Rectal smooth muscle tissue (tissue), 1 donor: ENCODE results near the gene YPEL5.

Source experiments
- H3K27ac ChIP-seq: one replicate; pipeline ENCODE4 v1.7.0; 2013; ENCODE audit warnings: low read depth, low read length, inconsistent platforms
- H3K27me3 ChIP-seq: one replicate; pipeline ENCODE4 v1.7.0; 2013; ENCODE audit warnings: low read length; ENCODE audit not compliant: control insufficient read depth, insufficient read depth
- H3K36me3 ChIP-seq: one replicate; pipeline ENCODE4 v1.7.0; 2013; ENCODE audit warnings: low read length; ENCODE audit not compliant: control insufficient read depth, insufficient read depth
- H3K4me1 ChIP-seq: one replicate; pipeline ENCODE4 v1.7.0; 2013; ENCODE audit warnings: low read length; ENCODE audit not compliant: control insufficient read depth, insufficient read depth
- H3K4me3 ChIP-seq: one replicate; pipeline ENCODE4 v1.7.0; 2013; ENCODE audit warnings: low read length
- H3K9ac ChIP-seq: one replicate; pipeline ENCODE4 v1.7.0; 2013; ENCODE audit warnings: low read length

The YPEL5 gene

DNA sequence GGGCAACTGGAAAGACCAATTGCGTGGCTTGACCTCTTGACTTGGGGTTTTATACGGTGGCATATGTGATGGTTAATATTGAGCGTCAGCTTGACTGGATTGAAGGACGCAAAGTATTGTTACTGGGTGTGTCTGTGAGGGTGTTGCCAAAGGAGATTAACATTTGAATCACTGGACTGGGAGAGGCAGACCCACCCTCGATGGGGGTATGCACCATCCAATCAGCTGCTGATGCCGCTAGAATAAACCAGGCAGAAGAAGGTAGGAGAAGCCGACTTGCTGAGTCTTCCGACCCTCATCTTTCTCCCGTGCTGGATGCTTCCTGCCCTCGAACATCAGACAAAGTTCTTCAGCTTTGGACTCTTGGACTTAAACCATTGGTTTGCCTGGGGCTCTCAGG is 34.2 kb upstream of the YPEL5 start:
- Histone ChIP-seq H3K27me3 (no peaks in the 10 kb centered on the region), H3K4me3 (no peak overlapping the region), H3K27ac (no peak overlapping the region), H3K9ac (no peak overlapping the region), H3K4me1 (no peaks in the 10 kb centered on the region), H3K36me3 (no peaks in the 10 kb centered on the region)

DNA sequence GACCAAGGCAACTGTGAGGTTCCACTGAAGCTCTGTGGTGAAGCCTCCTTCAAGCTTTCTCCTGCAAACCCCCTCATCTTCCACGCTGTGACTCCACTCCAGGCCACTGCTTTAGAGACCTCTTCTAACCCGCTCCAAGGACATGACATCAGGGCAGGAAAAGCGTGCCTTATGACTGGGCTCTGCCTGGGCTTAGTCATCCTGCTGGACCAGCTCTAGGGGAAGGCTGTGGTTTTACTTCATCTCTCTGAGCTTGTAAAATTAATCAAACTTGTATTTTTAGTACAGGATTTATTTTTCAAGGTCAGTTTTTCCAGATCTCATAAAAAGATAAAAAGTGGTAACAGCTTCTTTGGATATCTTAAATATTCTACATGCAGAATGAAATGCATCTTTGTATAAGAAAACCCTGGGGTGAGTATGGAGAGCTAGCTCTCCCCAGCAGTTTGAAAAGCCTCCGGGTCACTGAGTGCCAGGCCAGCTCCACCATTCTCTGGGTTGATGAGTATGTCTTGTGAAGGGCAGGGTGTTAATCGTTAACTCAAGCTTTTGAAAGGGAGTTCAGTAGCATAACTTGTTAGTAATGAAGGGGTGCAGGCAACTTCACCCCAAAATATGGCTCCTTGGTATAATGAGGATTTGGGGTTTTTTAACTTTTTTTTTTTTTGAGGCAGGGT is 33.1 kb upstream of the YPEL5 start:
- Histone ChIP-seq H3K4me3 (no peak overlapping the region), H3K9ac (no peak overlapping the region), H3K36me3 (no peaks in the 10 kb centered on the region), H3K4me1 (no peaks in the 10 kb centered on the region), H3K27me3 (no peaks in the 10 kb centered on the region), H3K27ac (no peak overlapping the region)

DNA sequence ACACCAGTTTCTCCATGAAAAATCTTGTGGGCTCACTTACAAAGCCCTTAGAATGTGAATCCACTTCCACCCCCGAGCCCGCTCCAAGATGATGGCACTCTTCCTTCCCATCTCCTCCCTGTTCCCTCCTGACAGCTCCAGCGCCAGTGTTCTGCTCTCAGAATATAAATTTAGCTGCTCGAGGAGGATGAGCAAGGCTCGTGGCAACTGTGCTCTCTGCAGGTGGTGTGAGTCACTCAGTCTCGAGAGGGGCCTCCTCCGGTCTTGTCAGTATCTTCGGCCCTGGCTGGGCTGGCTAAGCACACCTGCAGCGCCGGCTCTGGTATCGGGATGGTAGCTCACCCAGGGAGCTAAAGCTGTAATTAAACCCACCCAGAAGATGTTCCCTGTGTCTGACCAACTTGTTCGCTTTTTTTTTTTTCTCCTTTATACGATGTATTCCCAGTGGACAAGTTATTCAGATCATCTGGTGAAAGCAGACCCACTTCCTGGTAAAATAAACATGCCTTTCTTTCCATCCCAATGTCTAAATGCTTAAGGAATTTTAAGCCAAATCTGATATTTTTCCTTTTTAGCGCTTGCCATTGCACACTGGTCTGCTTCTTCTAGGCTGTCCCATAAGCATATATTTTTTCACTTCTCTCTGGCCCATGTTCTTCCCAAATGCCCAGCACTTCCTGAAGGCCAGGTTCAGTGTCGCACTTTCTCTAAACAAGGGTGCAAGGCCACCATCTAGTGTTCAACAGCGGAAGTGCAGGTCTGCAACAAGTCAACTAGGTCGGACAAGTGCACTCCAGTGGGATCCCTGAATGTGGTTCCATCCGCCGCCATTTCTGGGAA is 31.4 kb upstream of the YPEL5 start:
- no peak overlapping the region for H3K4me3 ChIP-seq
- H3K27me3 ChIP-seq: no peaks in the 10 kb centered on the region
- no peak overlapping the region for H3K9ac ChIP-seq
- H3K36me3 ChIP-seq: no peaks in the 10 kb centered on the region
- no peak overlapping the region for H3K27ac ChIP-seq
- H3K4me1 ChIP-seq: no peaks in the 10 kb centered on the region

DNA sequence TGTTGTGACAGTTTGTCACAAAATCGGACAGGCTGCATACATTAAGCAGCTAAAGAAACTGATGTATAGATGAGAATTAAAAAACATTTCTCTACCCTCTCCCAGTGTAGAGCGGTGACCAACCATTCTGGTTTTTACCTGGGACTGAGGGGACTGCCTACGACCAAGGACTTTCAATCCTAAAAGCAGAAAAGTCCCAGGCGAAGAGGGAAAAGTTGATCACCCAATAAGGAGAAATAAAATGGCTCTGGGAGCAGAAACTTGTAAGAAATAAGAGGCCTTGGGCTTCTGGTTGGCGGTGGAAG is 30.9 kb upstream of the YPEL5 start:
- no peaks in the 10 kb centered on the region for H3K36me3 ChIP-seq
- H3K4me1 ChIP-seq: no peaks in the 10 kb centered on the region
- H3K27ac ChIP-seq: no peak overlapping the region
- H3K4me3 ChIP-seq: no peak overlapping the region
- no peaks in the 10 kb centered on the region for H3K27me3 ChIP-seq
- H3K9ac ChIP-seq: no peak overlapping the region

DNA sequence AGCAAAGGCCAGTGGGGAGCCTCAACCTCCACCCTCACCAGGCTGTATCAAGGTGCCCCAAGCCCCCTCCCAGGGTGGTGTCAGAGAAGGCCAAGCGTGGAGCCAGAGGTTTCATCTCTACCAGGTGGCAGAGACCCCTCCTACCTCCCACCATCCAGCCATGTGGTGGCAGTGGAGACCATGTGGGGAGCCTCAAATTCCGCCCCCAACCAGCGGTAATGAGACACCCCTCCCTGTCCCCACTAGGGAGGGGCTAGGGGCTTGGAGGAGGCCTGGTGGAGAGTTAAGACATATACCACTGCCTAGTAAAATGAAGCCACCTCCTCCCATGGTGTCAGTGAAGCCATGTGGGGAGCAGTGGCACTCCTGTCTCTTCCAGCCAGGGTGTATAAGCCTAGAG is 24.4 kb upstream of the YPEL5 start:
- Histone ChIP-seq H3K4me1 (no peaks in the 10 kb centered on the region), H3K27ac (no peak overlapping the region), H3K36me3 (no peaks in the 10 kb centered on the region), H3K9ac (no peak overlapping the region), H3K4me3 (no peak overlapping the region), H3K27me3 (no peaks in the 10 kb centered on the region)

DNA sequence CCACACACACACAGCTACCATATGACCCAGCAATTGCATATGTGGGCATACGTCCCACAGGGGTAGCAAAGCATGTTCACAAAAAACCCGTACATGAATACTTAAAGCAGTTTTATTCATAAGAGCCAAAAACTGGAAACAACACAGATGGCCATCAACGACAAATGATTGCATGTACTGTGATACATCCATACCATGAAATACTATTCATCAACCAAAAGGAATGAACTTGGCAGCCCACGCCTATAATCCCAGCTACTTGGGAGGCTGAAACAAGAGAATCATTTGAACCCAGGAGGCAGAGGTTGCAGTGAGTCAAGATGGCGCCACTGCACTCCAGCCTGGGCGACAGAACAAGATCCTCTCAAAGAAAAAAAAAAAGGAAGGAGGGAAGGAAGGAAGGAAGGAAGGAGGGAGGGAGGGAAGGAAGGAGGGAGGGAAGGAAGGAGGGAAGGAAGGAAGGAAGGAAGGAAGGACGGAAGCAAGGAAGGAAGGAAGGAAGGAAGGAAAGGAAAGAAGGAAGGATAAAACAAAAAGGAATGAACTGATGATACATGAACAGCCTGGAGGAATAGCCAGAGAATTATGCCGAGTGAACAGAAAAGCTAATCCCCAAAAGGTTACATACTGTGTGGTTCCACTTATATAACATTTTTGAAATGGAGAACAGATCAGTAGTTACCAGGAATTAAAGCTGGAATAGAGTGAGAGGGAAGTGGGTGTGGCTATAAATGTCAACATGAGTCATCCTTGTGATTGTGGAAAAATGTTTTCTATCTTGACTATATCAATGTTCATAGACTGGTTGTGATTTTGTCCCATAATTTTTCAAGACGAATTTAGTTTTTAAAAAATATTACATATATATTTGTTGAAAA is 19.6 kb upstream of the YPEL5 start:
- no peaks in the 10 kb centered on the region for H3K36me3 ChIP-seq
- H3K27ac ChIP-seq: no peak overlapping the region
- H3K27me3 ChIP-seq: no peaks in the 10 kb centered on the region
- H3K9ac ChIP-seq: no peak overlapping the region
- no peaks in the 10 kb centered on the region for H3K4me1 ChIP-seq
- H3K4me3 ChIP-seq: no peak overlapping the region

DNA sequence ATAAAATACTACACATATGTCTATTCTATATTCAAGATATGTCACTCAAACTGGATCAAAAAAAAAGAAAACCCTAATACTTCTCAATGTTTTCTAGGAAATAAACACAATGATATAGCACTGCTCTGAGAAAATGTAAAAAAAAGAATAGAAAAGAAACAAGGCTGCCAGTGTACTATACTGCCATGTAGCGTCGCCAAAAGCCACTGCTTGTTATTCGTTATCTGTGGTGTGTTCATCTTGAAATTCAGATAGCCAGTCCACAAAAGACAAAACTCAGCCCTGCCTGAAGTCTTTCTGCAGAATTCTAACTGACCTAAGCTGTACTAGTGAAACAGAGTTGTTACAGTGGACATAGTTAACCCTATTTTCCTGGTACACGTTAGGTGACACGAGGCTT is 12.2 kb upstream of the YPEL5 start:
- H3K36me3 ChIP-seq: no peaks in the 10 kb centered on the region
- H3K27me3 ChIP-seq: no peaks in the 10 kb centered on the region
- no peak overlapping the region for H3K27ac ChIP-seq
- H3K4me1 ChIP-seq: no peaks in the 10 kb centered on the region
- H3K4me3 ChIP-seq: no peak overlapping the region
- H3K9ac ChIP-seq: no peak overlapping the region

DNA sequence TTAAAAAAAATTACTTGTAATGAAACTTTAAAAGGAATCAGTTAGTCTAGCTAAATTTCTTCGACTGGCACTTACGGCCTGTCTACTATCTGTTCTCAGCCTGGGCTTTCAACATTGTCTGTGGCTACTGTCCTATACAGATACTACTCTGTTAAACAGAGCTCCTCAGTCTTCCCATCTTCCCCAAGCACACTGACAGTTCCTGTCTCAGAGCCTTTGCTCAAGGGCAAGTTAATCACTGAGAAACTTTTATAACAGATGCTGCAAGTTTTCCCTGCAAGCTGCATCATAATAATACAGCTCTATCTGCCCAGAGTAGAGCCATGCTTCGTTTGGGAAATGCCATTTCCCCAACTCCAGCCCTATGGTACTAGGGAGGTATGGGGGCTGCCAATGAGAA is 11.3 kb upstream of the YPEL5 start:
- H3K9ac ChIP-seq: no peak overlapping the region
- no peaks in the 10 kb centered on the region for H3K4me1 ChIP-seq
- H3K27me3 ChIP-seq: no peaks in the 10 kb centered on the region
- H3K4me3 ChIP-seq: no peak overlapping the region
- no peaks in the 10 kb centered on the region for H3K36me3 ChIP-seq
- H3K27ac ChIP-seq: no peak overlapping the region

DNA sequence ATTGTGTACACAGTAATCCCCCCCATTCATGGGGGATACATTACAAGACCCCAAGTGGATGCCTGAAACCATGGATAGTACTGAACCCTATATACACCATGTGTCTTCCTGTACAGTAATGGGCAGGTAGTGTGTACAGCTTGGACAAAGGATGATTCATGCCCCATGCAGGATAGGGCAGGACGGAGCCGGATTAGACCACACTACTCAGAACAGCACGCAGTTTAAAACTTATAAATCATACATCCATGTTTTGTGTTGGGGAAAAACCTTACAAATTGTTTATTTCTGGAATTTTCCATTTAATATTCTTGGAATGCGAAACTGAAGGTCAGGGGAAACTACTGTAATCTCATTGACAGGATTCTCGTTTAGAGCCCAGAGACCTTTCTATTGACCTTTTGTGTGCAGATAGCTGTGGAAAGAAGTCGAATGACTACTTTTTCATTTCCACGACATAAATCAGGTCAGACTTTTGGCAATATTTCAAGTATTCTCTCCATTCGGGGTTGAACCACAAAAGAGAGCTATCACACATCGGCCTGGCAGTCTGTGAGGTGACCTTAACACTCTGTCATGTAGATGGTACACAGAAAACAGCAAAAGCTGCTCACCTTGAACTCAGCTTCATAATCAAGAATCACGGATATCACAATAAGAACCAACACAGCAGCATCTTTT is 9.9 kb upstream of the YPEL5 start:
- H3K9ac ChIP-seq: no peak overlapping the region
- H3K27ac ChIP-seq: no peak overlapping the region
- no peaks in the 10 kb centered on the region for H3K4me1 ChIP-seq
- no peaks in the 10 kb centered on the region for H3K27me3 ChIP-seq
- no peaks in the 10 kb centered on the region for H3K36me3 ChIP-seq
- H3K4me3 ChIP-seq: no peak overlapping the region

DNA sequence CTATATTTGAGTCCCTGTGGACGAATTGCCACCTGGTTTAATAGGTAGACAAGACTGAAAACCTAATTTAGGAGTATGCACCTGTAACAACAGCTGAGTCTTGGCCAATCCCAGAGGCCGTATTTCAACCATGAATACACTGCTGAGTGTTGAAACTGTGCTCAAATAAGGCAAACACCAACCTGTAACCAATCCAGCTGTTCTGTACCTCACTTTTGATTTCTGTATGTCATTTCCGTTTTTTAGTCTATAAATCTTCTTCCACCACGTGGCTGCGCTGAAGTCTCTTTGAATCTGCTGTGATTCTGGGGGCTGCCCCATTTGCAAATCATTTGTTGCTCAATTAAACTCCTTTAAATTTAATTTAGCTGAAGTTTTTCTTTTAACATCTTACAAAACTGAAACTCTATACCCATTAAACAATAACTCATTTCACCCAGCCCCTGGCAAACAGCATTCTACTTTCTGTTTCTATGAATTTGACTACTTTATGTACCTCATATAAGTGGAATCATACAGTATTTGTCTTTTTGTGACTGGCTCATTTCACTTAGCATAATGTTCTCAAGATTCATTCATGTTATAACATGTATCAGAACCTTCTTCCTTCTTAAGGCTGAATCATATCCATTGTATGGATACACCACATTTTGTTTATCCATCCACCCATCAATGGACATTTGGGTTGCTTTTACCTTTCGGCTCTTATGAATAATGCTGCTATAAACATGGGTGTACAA is 7.5 kb upstream of the YPEL5 start:
- H3K4me1 ChIP-seq: no peaks in the 10 kb centered on the region
- no peaks in the 10 kb centered on the region for H3K27me3 ChIP-seq
- H3K36me3 ChIP-seq: no peaks in the 10 kb centered on the region
- H3K4me3 ChIP-seq: no peak overlapping the region
- no peak overlapping the region for H3K9ac ChIP-seq
- no peak overlapping the region for H3K27ac ChIP-seq

DNA sequence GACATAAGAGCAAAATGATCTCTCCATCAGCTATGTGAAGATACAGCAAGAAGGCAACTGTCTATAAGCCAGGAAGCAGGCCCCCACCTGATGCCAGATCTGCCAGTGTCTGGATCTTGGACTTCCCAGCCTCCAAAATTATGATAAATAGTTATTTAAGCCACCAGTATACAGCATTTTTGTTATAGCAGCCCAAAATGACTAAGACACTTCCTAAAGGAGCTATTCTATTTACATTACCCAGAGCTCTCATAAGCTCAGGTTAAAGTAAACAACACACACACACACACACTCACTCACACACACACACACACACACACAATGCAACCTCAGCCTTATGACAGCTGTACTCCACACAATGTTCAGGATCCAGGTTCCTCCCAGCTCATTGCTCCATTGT is 5.7 kb upstream of the YPEL5 start:
- H3K4me1 ChIP-seq: no peaks in the 10 kb centered on the region
- H3K36me3 ChIP-seq: no peaks in the 10 kb centered on the region
- no peak overlapping the region for H3K27ac ChIP-seq
- H3K27me3 ChIP-seq: no peaks in the 10 kb centered on the region
- H3K4me3 ChIP-seq: no peak overlapping the region
- H3K9ac ChIP-seq: no peak overlapping the region

DNA sequence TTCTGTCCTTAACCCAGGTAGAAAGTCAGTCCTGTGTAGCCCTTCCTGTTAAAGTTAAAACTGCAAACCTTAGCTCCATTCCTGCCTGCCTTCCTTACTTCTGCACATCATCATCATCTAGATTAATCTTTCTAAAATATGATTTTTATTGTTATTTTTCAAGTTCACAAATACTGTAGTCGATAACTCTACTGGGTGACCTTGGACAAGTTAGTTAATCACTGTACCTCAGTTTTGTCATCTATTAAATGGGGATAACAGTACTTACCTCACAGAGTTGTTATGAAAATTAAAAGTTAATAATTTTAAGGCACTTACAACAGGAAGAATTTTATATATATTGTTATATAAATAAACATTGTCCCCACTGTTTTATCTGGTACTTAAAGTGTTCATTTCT is 2.5 kb upstream of the YPEL5 start:
- no peaks in the 10 kb centered on the region for H3K27me3 ChIP-seq
- peaks cover 4% of the 10 kb centered on the region for H3K36me3 ChIP-seq
- H3K9ac ChIP-seq: no peak overlapping the region
- H3K4me1 ChIP-seq: peaks cover 9% of the 10 kb centered on the region
- no peak overlapping the region for H3K4me3 ChIP-seq
- H3K27ac ChIP-seq: no peak overlapping the region
